ENCODE data around the gene SIRT3.
"Not testable (repeated sequence)": the region's sequence is repeated elsewhere in the genome, so short reads cannot be mapped to it uniquely, and the experiment has no call there.

Gene SIRT3

GRCh38 chr11:270451-271318 is 34.5 kb upstream of the SIRT3 start:
- no peak for DNase-seq

- no peak for DNase-seq
These were observed 33.2 kb upstream of the SIRT3 start for GRCh38 chr11:269146-269890.

- DNase-seq, result not testable (repeated sequence)
These were observed 32.6 kb upstream of the SIRT3 start for GRCh38 chr11:268716-269145.

- DNase-seq, result no peak
These were observed 31.4 kb upstream of the SIRT3 start for GRCh38 chr11:267491-267994.

- DNase-seq, result no peak
These were observed 30.7 kb upstream of the SIRT3 start for GRCh38 chr11:266676-267439.

- DNase-seq, result no peak
These were observed 25.5 kb upstream of the SIRT3 start for GRCh38 chr11:261624-262023.

- DNase-seq, result no peak
These were observed 23.3 kb upstream of the SIRT3 start for GRCh38 chr11:259413-259812.

GRCh38 chr11:257766-258493 is 21.8 kb upstream of the SIRT3 start:
- no peak for DNase-seq

- DNase-seq, result no peak
These were observed 21.0 kb upstream of the SIRT3 start for GRCh38 chr11:256952-257737.

- DNase-seq, result no peak
These were observed 19.7 kb upstream of the SIRT3 start for GRCh38 chr11:255816-256215.

GRCh38 chr11:255176-255575 is 19.0 kb upstream of the SIRT3 start:
- DNase-seq, result no peak

GRCh38 chr11:253886-254270 is 17.7 kb upstream of the SIRT3 start:
- DNase-seq, result no peak

- no peak for DNase-seq
These were observed 17.2 kb upstream of the SIRT3 start for GRCh38 chr11:253160-253885.

GRCh38 chr11:252666-253065 is 16.5 kb upstream of the SIRT3 start:
- no peak for DNase-seq

- DNase-seq, result no peak
These were observed 15.4 kb upstream of the SIRT3 start for GRCh38 chr11:251550-251949.

GRCh38 chr11:250740-251299 is 14.7 kb upstream of the SIRT3 start:
- peak; percentile 8 for DNase-seq

- no peak for DNase-seq
These were observed 14.1 kb upstream of the SIRT3 start for GRCh38 chr11:250274-250673.

- no peak for DNase-seq
These were observed 12.9 kb upstream of the SIRT3 start for GRCh38 chr11:249062-249461.

GRCh38 chr11:244376-244775 is 8.2 kb upstream of the SIRT3 start:
- DNase-seq, result no peak

GRCh38 chr11:241634-242033 is 5.5 kb upstream of the SIRT3 start:
- DNase-seq, result no peak

GRCh38 chr11:240315-240714 is 4.2 kb upstream of the SIRT3 start:
- DNase-seq, result no peak

Data from NCI-H1048 (cell line).